Measurements from ENCODE around the gene CLASP2.
A peak's percentile ranks its signal among the peaks of the same experiment; 100 is the strongest.
"Not testable (repeated sequence)": the region's sequence is repeated elsewhere in the genome, so short reads cannot be mapped to it uniquely, and the experiment has no call there.

CLASP2 gene

DNA sequence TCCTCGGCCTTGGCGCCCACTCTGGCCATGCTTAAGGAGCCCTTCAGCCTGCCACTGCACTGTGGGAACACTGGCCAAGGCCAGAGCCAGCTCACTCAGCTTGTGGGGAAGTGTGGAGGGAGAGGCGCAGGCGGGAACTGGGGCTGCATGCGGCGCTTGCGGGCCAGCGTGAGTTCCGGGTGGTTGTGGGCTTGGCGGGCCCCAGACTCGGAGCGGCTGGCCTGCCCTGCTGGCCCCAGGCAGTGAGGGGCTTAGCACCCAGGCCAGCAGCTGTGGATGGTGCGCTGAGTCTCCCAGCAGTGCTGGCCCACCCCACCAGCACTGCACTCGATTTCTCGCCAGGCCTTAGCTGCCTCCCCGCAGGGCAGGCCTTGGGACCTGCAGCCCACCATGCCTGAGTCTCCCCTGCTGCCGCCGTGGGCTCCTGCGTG is 264.7 kb downstream of the CLASP2 start:
- no CpG with 5 or more reads among the region's 19 CpGs for WGBS (ENCODE audit: extremely low coverage, insufficient coverage, insufficient read length)
- no peak for DNase-seq

DNA sequence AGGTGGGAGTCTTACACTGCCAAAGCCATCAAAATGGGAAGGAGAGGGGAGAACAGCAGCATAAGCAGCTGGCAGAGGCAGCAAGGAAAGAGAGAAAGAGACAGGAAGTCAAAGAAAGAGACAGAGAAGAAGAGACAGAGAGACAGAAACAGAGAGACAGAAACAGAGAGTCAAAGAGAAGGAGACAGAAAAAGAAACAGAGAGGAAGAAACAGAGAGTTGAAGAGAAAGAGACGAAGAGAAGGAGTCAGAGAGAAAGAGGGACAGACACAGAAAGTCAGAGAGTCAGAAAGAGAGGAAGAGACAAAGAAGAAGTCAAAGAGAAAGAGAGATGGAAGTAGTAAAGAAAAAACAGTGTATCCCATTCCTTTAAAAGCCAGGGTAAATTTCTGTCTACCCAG is 266.1 kb downstream of the CLASP2 start:
- not testable (repeated sequence) for H3K27me3 ChIP-seq (ENCODE audit: insufficient read depth, low read length); H3K27ac ChIP-seq (ENCODE audit: low read depth, low read length); H3K14ac ChIP-seq (ENCODE audit: low read length); H4K91ac ChIP-seq (ENCODE audit: low read depth, low read length); H2BK12ac ChIP-seq (ENCODE audit: low read length); H3K4me1 ChIP-seq (ENCODE audit: control insufficient read depth in 1 of 2, insufficient read depth in 2 of 2, low read length in 2 of 2); H3K9ac ChIP-seq (ENCODE audit: low read length); H3K9me3 ChIP-seq (ENCODE audit: insufficient read depth, low read depth, low read length); H2AK5ac ChIP-seq (ENCODE audit: low read length); H2BK120ac ChIP-seq (ENCODE audit: insufficient read depth, low read length, poor library complexity); H3K4me2 ChIP-seq (ENCODE audit: low read length); H3K79me1 ChIP-seq (ENCODE audit: low read length); H3K4me3 ChIP-seq (ENCODE audit: low read depth, low read length); H3K18ac ChIP-seq (ENCODE audit: low read length); H3K36me3 ChIP-seq (ENCODE audit: control insufficient read depth in 1 of 2, insufficient read depth in 2 of 2, low read length in 2 of 2); H4K8ac ChIP-seq (ENCODE audit: low read depth, low read length); DNase-seq; H3K4ac ChIP-seq (ENCODE audit: low read depth, low read length); H4K12ac ChIP-seq (ENCODE audit: low read depth, low read length); H2AFZ ChIP-seq (ENCODE audit: insufficient read depth, low read length, poor library complexity); H3K79me2 ChIP-seq (ENCODE audit: control insufficient read depth, insufficient read depth, low read length, poor library complexity); H2BK5ac ChIP-seq (ENCODE audit: low read depth, low read length, poor library complexity); H3K23ac ChIP-seq (ENCODE audit: low read length)
- no CpG with 5 or more reads among the region's 1 CpG for WGBS (ENCODE audit: extremely low coverage, insufficient coverage, insufficient read length)

More for the DNA sequence above, 264.7 kb downstream of the CLASP2 start:
- Histone ChIP-seq H3K4ac (ENCODE audit: low read depth, low read length) (no peak overlapping the region), H3K4me1 (ENCODE audit: control insufficient read depth in 1 of 2, insufficient read depth in 2 of 2, low read length in 2 of 2) (peaks cover 0 to 2% of the 10 kb centered on the region in 2 experiments), H2BK120ac (ENCODE audit: insufficient read depth, low read length, poor library complexity) (no peak overlapping the region), H3K79me2 (ENCODE audit: control insufficient read depth, insufficient read depth, low read length, poor library complexity) (no peaks in the 10 kb centered on the region), H4K91ac (ENCODE audit: low read depth, low read length) (no peak overlapping the region), H3K14ac (ENCODE audit: low read length) (no peak overlapping the region), H2AK5ac (ENCODE audit: low read length) (no peak overlapping the region), H3K23ac (ENCODE audit: low read length) (no peak overlapping the region), H3K9ac (ENCODE audit: low read length) (no peak overlapping the region), H3K4me2 (ENCODE audit: low read length) (no peak overlapping the region), H3K27me3 (ENCODE audit: insufficient read depth, low read length) (no peaks in the 10 kb centered on the region), H2BK12ac (ENCODE audit: low read length) (no peak overlapping the region), H3K79me1 (ENCODE audit: low read length) (no peaks in the 10 kb centered on the region), H3K27ac (ENCODE audit: low read depth, low read length) (no peak overlapping the region), H3K36me3 (ENCODE audit: control insufficient read depth in 1 of 2, insufficient read depth in 2 of 2, low read length in 2 of 2) (peaks cover 2 to 7% of the 10 kb centered on the region in 2 experiments), H4K8ac (ENCODE audit: low read depth, low read length) (no peak overlapping the region), H3K18ac (ENCODE audit: low read length) (no peak overlapping the region), H3K9me3 (ENCODE audit: insufficient read depth, low read depth, low read length) (peaks cover 6% of the 10 kb centered on the region), H4K12ac (ENCODE audit: low read depth, low read length) (no peak overlapping the region), H2BK5ac (ENCODE audit: low read depth, low read length, poor library complexity) (no peak overlapping the region), H3K4me3 (ENCODE audit: low read depth, low read length) (no peak overlapping the region), H2AFZ (ENCODE audit: insufficient read depth, low read length, poor library complexity) (no peak overlapping the region)

GRCh38 chr3:33447958-33448357 is 270.1 kb downstream of the CLASP2 start:
- Histone ChIP-seq H3K4me1 (ENCODE audit: control insufficient read depth in 1 of 2, insufficient read depth in 2 of 2, low read length in 2 of 2) (peaks cover 5% of the 10 kb centered on the region in 2 experiments), H3K14ac (ENCODE audit: low read length) (no peak overlapping the region), H3K4me2 (ENCODE audit: low read length) (peak overlapping the region; percentile 58), H3K79me2 (ENCODE audit: control insufficient read depth, insufficient read depth, low read length, poor library complexity) (peaks cover 2% of the 10 kb centered on the region), H3K23ac (ENCODE audit: low read length) (no peak overlapping the region), H3K27ac (ENCODE audit: low read depth, low read length) (no peak overlapping the region), H3K79me1 (ENCODE audit: low read length) (no peaks in the 10 kb centered on the region), H3K9me3 (ENCODE audit: insufficient read depth, low read depth, low read length) (no peaks in the 10 kb centered on the region), H3K9ac (ENCODE audit: low read length) (no peak overlapping the region), H2AFZ (ENCODE audit: insufficient read depth, low read length, poor library complexity) (no peak overlapping the region), H4K12ac (ENCODE audit: low read depth, low read length) (no peak overlapping the region), H3K4me3 (ENCODE audit: low read depth, low read length) (no peak overlapping the region), H3K36me3 (ENCODE audit: control insufficient read depth in 1 of 2, insufficient read depth in 2 of 2, low read length in 2 of 2) (peaks cover 0 to under 1% of the 10 kb centered on the region in 2 experiments), H2BK5ac (ENCODE audit: low read depth, low read length, poor library complexity) (no peak overlapping the region), H2AK5ac (ENCODE audit: low read length) (peak overlapping the region; percentile 21), H4K91ac (ENCODE audit: low read depth, low read length) (no peak overlapping the region), H2BK120ac (ENCODE audit: insufficient read depth, low read length, poor library complexity) (no peak overlapping the region), H3K18ac (ENCODE audit: low read length) (peak overlapping the region; percentile 71), H4K8ac (ENCODE audit: low read depth, low read length) (peak overlapping the region; percentile 29), H2BK12ac (ENCODE audit: low read length) (no peak overlapping the region), H3K4ac (ENCODE audit: low read depth, low read length) (peak overlapping the region; percentile 36), H3K27me3 (ENCODE audit: insufficient read depth, low read length) (no peaks in the 10 kb centered on the region)
- no peak for DNase-seq
- no CpG with 5 or more reads among the region's 15 CpGs for WGBS (ENCODE audit: extremely low coverage, insufficient coverage, insufficient read length)

- H4K12ac ChIP-seq (ENCODE audit: low read depth, low read length); H2AK5ac ChIP-seq (ENCODE audit: low read length); H3K27ac ChIP-seq (ENCODE audit: low read depth, low read length); H2BK5ac ChIP-seq (ENCODE audit: low read depth, low read length, poor library complexity); H2BK120ac ChIP-seq (ENCODE audit: insufficient read depth, low read length, poor library complexity); H3K4ac ChIP-seq (ENCODE audit: low read depth, low read length); H3K14ac ChIP-seq (ENCODE audit: low read length); H3K23ac ChIP-seq (ENCODE audit: low read length); H3K36me3 ChIP-seq (ENCODE audit: control insufficient read depth in 1 of 2, insufficient read depth in 2 of 2, low read length in 2 of 2); DNase-seq; H3K79me1 ChIP-seq (ENCODE audit: low read length); H3K18ac ChIP-seq (ENCODE audit: low read length); H2AFZ ChIP-seq (ENCODE audit: insufficient read depth, low read length, poor library complexity); H3K79me2 ChIP-seq (ENCODE audit: control insufficient read depth, insufficient read depth, low read length, poor library complexity); H3K9me3 ChIP-seq (ENCODE audit: insufficient read depth, low read depth, low read length); H3K27me3 ChIP-seq (ENCODE audit: insufficient read depth, low read length); H4K91ac ChIP-seq (ENCODE audit: low read depth, low read length); H2BK12ac ChIP-seq (ENCODE audit: low read length); H3K9ac ChIP-seq (ENCODE audit: low read length); H3K4me1 ChIP-seq (ENCODE audit: control insufficient read depth in 1 of 2, insufficient read depth in 2 of 2, low read length in 2 of 2): not testable (repeated sequence)
- Histone ChIP-seq H3K4me3 (ENCODE audit: low read depth, low read length) (peak overlapping the region; percentile 67), H3K4me2 (ENCODE audit: low read length) (peak overlapping the region; percentile 68), H4K8ac (ENCODE audit: low read depth, low read length) (peak overlapping the region; percentile 60)
- no CpG with 5 or more reads among the region's 7 CpGs for WGBS (ENCODE audit: extremely low coverage, insufficient coverage, insufficient read length)
These were observed 270.8 kb downstream of the CLASP2 start for GRCh38 chr3:33447256-33447625.

Measured in trophoblast cell (in vitro differentiated cells and primary cell).